ENCODE measurements around the gene DNAJC28. TPM values are rescaled to one million over a fixed set of nuclear protein-coding genes. Genes with fewer than 3 reads are reported as not detected.

DNAJC28 gene
- total RNA-seq, 4 donors from 2014 or later, result 1.3 to 2.7 (median 1.6) TPM

DNA sequence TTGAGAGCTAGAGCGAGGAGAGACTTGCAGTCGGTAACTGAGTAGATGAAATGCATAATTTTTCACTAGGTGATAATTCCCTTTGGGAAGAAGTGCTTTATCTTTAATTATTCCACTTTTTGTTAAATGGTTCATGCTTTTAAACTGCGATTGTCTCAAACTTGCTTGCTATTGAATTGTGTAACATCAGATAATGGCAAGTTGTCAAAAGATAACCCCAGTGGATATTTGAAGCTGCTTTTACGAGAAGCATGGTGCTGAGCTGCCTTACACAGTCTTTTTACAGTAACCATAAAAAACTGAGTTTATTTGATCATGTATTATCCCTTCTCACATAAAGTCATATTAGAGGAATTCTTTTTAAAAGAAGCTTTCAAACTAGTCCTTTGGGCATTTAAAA lies 41.9 kb downstream of the DNAJC28 start:
- TF ChIP-seq, protein P1, sequence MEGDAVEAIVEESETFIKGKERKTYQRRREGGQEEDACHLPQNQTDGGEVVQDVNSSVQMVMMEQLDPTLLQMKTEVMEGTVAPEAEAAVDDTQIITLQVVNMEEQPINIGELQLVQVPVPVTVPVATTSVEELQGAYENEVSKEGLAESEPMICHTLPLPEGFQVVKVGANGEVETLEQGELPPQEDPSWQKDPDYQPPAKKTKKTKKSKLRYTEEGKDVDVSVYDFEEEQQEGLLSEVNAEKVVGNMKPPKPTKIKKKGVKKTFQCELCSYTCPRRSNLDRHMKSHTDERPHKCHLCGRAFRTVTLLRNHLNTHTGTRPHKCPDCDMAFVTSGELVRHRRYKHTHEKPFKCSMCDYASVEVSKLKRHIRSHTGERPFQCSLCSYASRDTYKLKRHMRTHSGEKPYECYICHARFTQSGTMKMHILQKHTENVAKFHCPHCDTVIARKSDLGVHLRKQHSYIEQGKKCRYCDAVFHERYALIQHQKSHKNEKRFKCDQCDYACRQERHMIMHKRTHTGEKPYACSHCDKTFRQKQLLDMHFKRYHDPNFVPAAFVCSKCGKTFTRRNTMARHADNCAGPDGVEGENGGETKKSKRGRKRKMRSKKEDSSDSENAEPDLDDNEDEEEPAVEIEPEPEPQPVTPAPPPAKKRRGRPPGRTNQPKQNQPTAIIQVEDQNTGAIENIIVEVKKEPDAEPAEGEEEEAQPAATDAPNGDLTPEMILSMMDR (IDR thresholded peaks at IDR 0.05; ENCODE audit: low read depth), result no peak

DNA sequence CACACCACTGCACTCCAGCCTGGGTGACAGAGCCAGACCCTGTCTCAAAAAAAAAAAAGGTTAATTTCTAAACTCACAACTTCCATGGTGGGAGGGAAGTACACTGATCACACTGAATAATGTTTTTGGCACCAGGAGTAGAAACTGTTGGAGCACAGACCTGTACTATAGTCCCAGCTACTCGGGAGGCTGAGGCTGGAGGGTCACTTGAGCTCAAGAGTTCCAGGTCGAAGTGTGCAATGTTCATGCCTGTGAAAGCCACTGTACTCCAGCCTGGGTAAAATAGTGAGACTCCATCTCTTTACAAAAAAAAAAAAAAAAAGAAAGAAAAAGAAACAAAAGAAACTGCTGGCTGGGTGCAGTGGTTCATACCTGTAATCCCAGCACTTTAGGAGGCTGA lies 47.0 kb downstream of the DNAJC28 start:
- TF ChIP-seq, protein P1 (IDR thresholded peaks at IDR 0.05; ENCODE audit: low read depth), result no peak

DNA sequence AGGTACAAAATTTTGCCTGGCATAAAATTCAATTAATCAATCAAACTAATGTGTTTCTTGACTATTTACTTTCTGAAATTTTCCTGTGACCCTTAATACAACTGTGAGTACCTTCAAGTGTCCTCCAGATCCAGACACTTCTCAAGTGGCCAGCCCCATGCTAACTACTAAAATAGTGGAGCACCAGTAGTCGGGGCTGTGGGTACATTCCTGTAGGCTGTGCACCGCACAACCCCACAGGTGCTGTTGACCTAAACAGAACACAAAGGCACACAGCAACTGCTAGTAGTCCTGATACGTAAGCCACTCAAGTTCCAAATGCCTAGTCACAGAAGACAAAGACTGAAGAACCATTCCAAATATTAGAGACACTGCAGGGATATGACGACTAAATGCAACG lies 48.3 kb downstream of the DNAJC28 start:
- TF ChIP-seq, protein P1 (IDR thresholded peaks at IDR 0.05; ENCODE audit: low read depth), result no peak

DNA sequence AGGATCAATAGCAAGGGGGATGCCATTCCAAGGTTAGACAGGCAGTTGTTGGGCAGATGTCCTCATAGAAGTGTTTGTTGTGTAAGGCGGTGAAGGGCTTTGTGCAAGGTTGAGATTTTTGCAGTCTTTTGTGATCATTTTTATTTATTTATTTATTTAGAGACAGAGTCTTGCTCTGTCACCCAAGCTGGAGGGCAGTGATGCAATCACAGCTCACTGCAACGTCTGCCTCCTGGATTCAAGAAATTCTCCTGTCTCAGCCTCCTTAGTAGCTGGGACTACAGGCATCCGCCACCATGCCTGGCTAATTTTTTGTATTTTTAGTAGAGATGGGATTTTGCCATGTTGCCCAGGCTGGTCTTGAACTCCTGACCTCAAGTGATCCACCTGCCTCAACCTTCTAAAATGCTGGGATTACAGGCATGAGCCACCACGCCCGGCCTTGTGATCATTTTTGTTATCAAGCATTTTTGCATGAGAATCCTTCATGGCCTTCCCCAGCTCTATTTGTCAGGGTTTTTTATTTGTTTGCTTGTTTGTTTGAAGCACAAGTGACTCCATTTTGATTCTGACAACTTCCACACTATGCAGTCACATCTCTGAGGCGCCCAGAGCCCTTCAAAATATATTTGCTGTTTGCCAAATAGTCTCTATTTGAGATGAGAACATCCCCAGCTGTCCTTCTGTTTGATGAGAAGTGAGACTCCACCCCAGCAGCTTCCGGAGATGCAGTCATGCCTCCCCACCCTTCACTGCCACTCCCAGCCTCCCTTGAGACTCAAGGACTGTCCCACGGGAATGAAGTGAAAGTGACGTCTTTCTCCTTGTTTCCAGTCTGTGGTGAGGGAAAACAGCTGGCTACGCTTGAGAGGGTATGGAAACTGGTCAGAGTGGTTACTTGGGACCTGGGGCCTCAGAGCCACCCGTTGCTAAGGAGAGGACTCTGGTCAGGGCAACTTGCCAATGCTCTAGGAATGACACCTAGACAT lies 49.7 kb downstream of the DNAJC28 start:
- TF ChIP-seq, protein P1 (IDR thresholded peaks at IDR 0.05; ENCODE audit: low read depth), result no peak

Other genes starting within 250 kb of the DNAJC28 start
- gene IL10RB, start 225.3 kb downstream of the DNAJC28 start, total RNA-seq, result 10 to 100 TPM; 19.8 to 83.8 (median 35.1) TPM
- gene IFNAR1, start 166.7 kb downstream of the DNAJC28 start, total RNA-seq, result 10 to 100 TPM; 32.4 to 75.7 (median 45.4) TPM
- 100 to 1,000 TPM in 2 of 4 donors, 10 to 100 TPM in 2; 64.2 to 208 (median 106) TPM for gene IFNGR2, start 88.3 kb downstream of the DNAJC28 start, total RNA-seq
- gene TMEM50B, start 11.7 kb downstream of the DNAJC28 start, total RNA-seq, result 10 to 100 TPM; 51.5 to 94.7 (median 81.8) TPM
- 100 to 1,000 TPM in 3 of 4 donors, 10 to 100 TPM in 1; 92.9 to 192 (median 128) TPM for gene GART, start 50.4 kb upstream of the DNAJC28 start, total RNA-seq
- 100 to 1,000 TPM; 223 to 312 (median 267) TPM for gene SON, start 51.3 kb upstream of the DNAJC28 start, total RNA-seq
- gene DONSON, start 97.0 kb upstream of the DNAJC28 start, total RNA-seq, result 10 to 100 TPM in 3 of 4 donors, 1 to 10 TPM in 1; 7.3 to 23.8 (median 11.1) TPM
- 10 to 100 TPM; 45.9 to 85.6 (median 69.2) TPM for gene CRYZL1, start 150.0 kb upstream of the DNAJC28 start, total RNA-seq
- 100 to 1,000 TPM; 110 to 241 (median 116) TPM for gene ITSN1, start 150.8 kb upstream of the DNAJC28 start, total RNA-seq

All from subcutaneous adipose tissue (tissue), 4 donors.